C4-2B (cell line): ENCODE results near the gene DMTF1.

Experiments
- H3K27ac ChIP-seq: fragments of 450-650 bp; 2 replicates; pipeline ENCODE4 v1.5.1; 2017
- ZFX ChIP-seq: fragments of 450-650 bp; IDR thresholded peaks from 2 replicates; pipeline ENCODE4 v1.6.1; 2017
- TF ChIP-seq, protein P1 (sequence below): fragments of 450-650 bp; conservative IDR thresholded peaks from 2 replicates; pipeline ENCODE4 v1.5.1; 2017; ENCODE audit warnings: mild to moderate bottlenecking

Gene DMTF1, protein sequence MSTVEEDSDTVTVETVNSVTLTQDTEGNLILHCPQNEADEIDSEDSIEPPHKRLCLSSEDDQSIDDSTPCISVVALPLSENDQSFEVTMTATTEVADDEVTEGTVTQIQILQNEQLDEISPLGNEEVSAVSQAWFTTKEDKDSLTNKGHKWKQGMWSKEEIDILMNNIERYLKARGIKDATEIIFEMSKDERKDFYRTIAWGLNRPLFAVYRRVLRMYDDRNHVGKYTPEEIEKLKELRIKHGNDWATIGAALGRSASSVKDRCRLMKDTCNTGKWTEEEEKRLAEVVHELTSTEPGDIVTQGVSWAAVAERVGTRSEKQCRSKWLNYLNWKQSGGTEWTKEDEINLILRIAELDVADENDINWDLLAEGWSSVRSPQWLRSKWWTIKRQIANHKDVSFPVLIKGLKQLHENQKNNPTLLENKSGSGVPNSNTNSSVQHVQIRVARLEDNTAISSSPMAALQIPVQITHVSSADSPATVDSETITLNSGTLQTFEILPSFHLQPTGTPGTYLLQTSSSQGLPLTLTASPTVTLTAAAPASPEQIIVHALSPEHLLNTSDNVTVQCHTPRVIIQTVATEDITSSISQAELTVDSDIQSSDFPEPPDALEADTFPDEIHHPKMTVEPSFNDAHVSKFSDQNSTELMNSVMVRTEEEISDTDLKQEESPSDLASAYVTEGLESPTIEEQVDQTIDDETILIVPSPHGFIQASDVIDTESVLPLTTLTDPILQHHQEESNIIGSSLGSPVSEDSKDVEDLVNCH

DNA sequence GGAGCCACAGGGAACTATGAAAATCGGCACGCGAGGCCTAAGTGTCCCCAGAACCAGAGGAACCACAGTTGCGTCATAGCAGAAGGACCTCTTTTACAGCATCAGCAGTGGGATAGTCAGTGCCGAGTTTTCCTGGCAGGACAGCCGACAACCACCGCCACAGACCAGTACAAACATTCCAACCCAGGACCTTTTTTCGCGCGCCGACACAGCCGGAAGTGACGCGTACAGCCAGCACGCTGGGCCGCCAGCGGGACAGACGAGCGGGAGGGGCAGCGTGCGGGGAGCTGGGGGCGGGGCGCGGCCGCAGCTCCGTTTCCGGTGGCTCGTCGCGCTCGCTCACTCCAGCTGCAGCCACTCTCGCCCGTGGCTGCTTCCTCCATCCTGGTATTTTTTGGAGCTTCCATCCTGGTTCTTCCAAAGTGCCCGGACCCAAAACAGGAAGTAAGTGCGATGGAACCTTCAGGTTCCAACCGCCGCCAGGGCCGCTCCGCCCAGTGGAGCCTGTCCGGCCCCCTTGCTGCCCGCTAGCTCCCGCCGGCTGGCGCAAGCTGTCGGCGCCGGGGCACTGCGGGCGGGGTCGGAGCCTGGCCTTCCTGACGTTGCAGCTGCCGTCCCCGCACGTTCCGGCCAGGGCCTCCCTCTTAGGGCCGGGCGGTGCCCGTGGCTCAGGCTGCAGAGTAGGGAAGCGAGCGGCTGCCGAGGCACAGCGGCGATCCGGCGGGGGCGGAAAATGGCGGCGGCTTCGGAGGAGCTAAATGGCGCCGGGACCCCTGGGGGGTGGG is at the start of gene DMTF1:
TSS of gene DMTF1 (plus strand) at position 342 of the 785 bp plus-strand sequence. CDS start 12,489 bp downstream, outside the sequence.
- TF ChIP-seq, protein P1, sequence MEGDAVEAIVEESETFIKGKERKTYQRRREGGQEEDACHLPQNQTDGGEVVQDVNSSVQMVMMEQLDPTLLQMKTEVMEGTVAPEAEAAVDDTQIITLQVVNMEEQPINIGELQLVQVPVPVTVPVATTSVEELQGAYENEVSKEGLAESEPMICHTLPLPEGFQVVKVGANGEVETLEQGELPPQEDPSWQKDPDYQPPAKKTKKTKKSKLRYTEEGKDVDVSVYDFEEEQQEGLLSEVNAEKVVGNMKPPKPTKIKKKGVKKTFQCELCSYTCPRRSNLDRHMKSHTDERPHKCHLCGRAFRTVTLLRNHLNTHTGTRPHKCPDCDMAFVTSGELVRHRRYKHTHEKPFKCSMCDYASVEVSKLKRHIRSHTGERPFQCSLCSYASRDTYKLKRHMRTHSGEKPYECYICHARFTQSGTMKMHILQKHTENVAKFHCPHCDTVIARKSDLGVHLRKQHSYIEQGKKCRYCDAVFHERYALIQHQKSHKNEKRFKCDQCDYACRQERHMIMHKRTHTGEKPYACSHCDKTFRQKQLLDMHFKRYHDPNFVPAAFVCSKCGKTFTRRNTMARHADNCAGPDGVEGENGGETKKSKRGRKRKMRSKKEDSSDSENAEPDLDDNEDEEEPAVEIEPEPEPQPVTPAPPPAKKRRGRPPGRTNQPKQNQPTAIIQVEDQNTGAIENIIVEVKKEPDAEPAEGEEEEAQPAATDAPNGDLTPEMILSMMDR = no peak
- peak; percentile 52 for TF ChIP-seq ZFX
- H3K27ac ChIP-seq = peak within 1 kb of the TSS; percentile 94

DNA sequence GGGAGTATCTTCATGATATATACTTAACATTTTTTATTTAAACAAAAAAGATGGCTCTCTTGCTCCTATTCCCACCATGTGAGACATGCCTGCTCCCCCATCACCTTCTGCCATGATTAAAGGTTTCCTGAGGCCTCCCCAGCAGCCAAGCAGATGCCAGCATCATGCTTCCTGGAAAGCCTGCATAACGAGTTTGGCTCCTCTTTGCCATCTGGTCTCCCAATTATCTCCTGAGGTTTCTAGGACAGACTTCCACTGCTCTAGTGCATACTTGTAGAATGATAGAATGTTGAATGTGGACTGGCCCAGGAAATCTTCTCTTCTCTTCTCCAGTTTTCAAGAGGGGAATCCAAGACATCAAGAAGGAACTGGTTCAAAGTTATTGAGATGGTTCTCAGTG is 46.9 kb upstream of the DMTF1 start:
- no peak overlapping the region for H3K27ac ChIP-seq
- TF ChIP-seq ZFX = no peak
- TF ChIP-seq, protein P1 = no peak

DNA sequence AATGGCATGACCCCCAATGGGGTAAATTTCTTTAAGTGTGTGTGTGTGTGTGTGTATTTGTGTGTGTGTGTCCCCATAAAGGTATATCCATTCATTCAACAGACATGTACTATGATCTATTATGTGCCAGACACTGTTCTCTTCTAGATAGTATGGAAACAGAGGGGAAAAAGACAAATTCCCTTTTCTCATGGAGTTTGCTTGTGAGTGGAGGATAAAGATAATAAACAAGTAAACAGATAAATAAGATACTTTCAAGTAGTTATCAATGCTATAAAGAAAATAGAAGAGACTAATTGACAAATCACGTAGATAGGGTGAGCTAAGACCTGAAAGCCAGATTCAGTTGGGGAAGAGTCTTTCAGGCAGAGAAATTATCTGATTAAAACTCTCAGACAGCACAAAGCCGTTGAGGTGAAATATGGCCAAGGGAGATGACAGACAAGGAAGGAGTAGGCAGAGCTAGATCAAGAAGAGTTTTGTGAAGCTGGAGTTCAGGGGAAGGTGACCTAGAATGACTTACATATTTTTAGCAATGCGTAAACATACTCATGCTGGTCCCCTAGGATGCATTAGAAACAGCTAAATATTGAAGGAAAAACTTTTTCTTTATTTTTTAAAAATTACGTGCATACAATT is 45.2 kb upstream of the DMTF1 start:
- no peak overlapping the region for H3K27ac ChIP-seq
- TF ChIP-seq, protein P1 = no peak
- TF ChIP-seq ZFX = no peak

GRCh38 chr7:87107949-87108776 is 44.1 kb upstream of the DMTF1 start:
- H3K27ac ChIP-seq = no peak overlapping the region
- no peak for TF ChIP-seq ZFX
- TF ChIP-seq, protein P1 = no peak

- H3K27ac ChIP-seq = no peak overlapping the region
- no peak for TF ChIP-seq ZFX
- TF ChIP-seq, protein P1 = no peak
Measured at GRCh38 chr7:87110778-87111177, 41.5 kb upstream of the DMTF1 start.

GRCh38 chr7:87111877-87112276 is 40.4 kb upstream of the DMTF1 start:
- H3K27ac ChIP-seq = no peak overlapping the region
- TF ChIP-seq ZFX = no peak
- TF ChIP-seq, protein P1 = no peak
